Chondrocyte (in vitro differentiated cells): ENCODE measurements around the gene PDGFRA. TPM values are rescaled to one million over a fixed set of nuclear protein-coding genes. Genes with fewer than 3 reads are reported as not detected.

Source experiments
- DNase-seq: peaks from one replicate; pipeline ENCODE4 v3.0.0; 2021; ENCODE audit warnings: mixed read lengths, low spot score
- H3K27ac Mint-ChIP-seq: one replicate; pipeline ENCODE4 v1.8.0; 2021; ENCODE audit warnings: mild to moderate bottlenecking, moderate library complexity, mixed read lengths; ENCODE audit not compliant: unreplicated experiment
- H3K27me3 Mint-ChIP-seq: 2 replicates; pipeline ENCODE4 v1.8.0; 2021; ENCODE audit warnings: low read depth, mixed read lengths
- H3K36me3 Mint-ChIP-seq: 2 replicates; pipeline ENCODE4 v1.8.0; 2021; ENCODE audit warnings: low read depth, mixed read lengths
- H3K4me1 Mint-ChIP-seq: 2 replicates; pipeline ENCODE4 v1.8.0; 2021; ENCODE audit warnings: low read depth, mild to moderate bottlenecking, mixed read lengths
- H3K4me3 Mint-ChIP-seq: one replicate; pipeline ENCODE4 v1.8.0; 2021; ENCODE audit warnings: mild to moderate bottlenecking, moderate library complexity, mixed read lengths; ENCODE audit not compliant: unreplicated experiment
- H3K9me3 Mint-ChIP-seq: 2 replicates; pipeline ENCODE4 v1.8.0; 2021; ENCODE audit warnings: low read depth, mixed read lengths
- CTCF ChIP-seq: fragments of 200-600 bp; sonication (generic); IDR thresholded peaks from 2 replicates; pipeline ENCODE4 v1.5.0; 2021; ENCODE audit warnings: antibody characterized with exemption, mild to moderate bottlenecking, moderate library complexity
- total RNA-seq: library from RNA; stranded (reverse); gene quantifications from 3 replicates; pipeline ENCODE4 v1.2.1, GENCODE V29; 2021

PDGFRA gene
- total RNA-seq, 1 donor from 2014 or later = 62.7 TPM

GRCh38 chr4:54218736-54219135 lies 10.4 kb upstream of the PDGFRA start:
- Mint-ChIP-seq H3K36me3 (no peaks in the 10 kb centered on the region), H3K4me1 (peaks cover 26% of the 10 kb centered on the region), H3K9me3 (no peaks in the 10 kb centered on the region), H3K27me3 (no peaks in the 10 kb centered on the region), H3K4me3 (no peak overlapping the region), H3K27ac (no peak overlapping the region)
- DNase-seq = no peak
- TF ChIP-seq CTCF = no peak

- H3K4me3 Mint-ChIP-seq = no peak overlapping the region
- no peak overlapping the region for H3K27ac Mint-ChIP-seq
- no peak for DNase-seq
- H3K4me1 Mint-ChIP-seq = peaks cover 42% of the 10 kb centered on the region
- TF ChIP-seq CTCF = no peak
- H3K36me3 Mint-ChIP-seq = no peaks in the 10 kb centered on the region
- H3K9me3 Mint-ChIP-seq = no peaks in the 10 kb centered on the region
- H3K27me3 Mint-ChIP-seq = no peaks in the 10 kb centered on the region
Observed at GRCh38 chr4:54224996-54225597, 4.0 kb upstream of the PDGFRA start.

- H3K4me1 Mint-ChIP-seq = peaks cover 41% of the 10 kb centered on the region
- H3K4me3 Mint-ChIP-seq = no peak overlapping the region
- H3K27me3 Mint-ChIP-seq = no peaks in the 10 kb centered on the region
- H3K27ac Mint-ChIP-seq = no peak overlapping the region
- no peak for TF ChIP-seq CTCF
- H3K36me3 Mint-ChIP-seq = no peaks in the 10 kb centered on the region
- DNase-seq = no peak
- no peaks in the 10 kb centered on the region for H3K9me3 Mint-ChIP-seq
Observed at GRCh38 chr4:54225598-54226403, 3.3 kb upstream of the PDGFRA start.

- Mint-ChIP-seq H3K36me3 (no peaks in the 10 kb centered on the region), H3K27me3 (no peaks in the 10 kb centered on the region), H3K9me3 (no peaks in the 10 kb centered on the region), H3K27ac (peak overlapping the region; percentile 94), H3K4me1 (peaks cover 45% of the 10 kb centered on the region), H3K4me3 (peak overlapping the region; percentile 91)
- no peak for DNase-seq
- TF ChIP-seq CTCF = no peak
Observed at GRCh38 chr4:54226404-54227255, 2.5 kb upstream of the PDGFRA start.
